SH-SY5Y (cell line): ENCODE data around the gene CHGA.

Experiments used
- GATA2 ChIP-seq: IDR thresholded peaks from 2 replicates; pipeline ENCODE4 v1.6.1; 2011; ENCODE audit warnings: mild to moderate bottlenecking, low read depth, low read length
- GATA3 ChIP-seq: IDR thresholded peaks from 2 replicates; pipeline ENCODE4 v1.6.1; 2011; ENCODE audit warnings: low read depth, mild to moderate bottlenecking, low read length, moderate library complexity

- TF ChIP-seq GATA2 (no peak), GATA3 (no peak)
Measured at GRCh38 chr14:92929689-92930608, 7.0 kb downstream of the CHGA start.
